HepG2 (cell line): ENCODE measurements around the gene SH3BP5. TPM values are rescaled to one million over a fixed set of nuclear protein-coding genes. Genes with fewer than 3 reads are reported as not detected.

Experiments
- FOXP1 ChIP-seq, 2 experiments: fragments of 450-650 bp in 1 of 2; IDR thresholded peaks; 2 replicates each; pipeline ENCODE4 v1.6.1; 2017 to 2018; ENCODE audit warnings: antibody characterized with exemption in 1 of 2
- MLLT10 ChIP-seq: sonication (generic); formaldehyde crosslinking; IDR thresholded peaks from 2 replicates; pipeline ENCODE4 v1.4.0; 2020; ENCODE audit warnings: missing genetic modification reagents
- MTF1 ChIP-seq: sonication (generic); formaldehyde crosslinking; IDR thresholded peaks from 2 replicates; pipeline ENCODE4 v1.5.0; 2020; ENCODE audit warnings: missing genetic modification reagents
- PCBP1 ChIP-seq: fragments of 200-400 bp; formaldehyde crosslinking; IDR thresholded peaks from 2 replicates; pipeline ENCODE4 v1.6.1; 2017; ENCODE audit warnings: mild to moderate bottlenecking, low read depth, low read length, borderline replicate concordance
- RXRB ChIP-seq: IDR thresholded peaks from 2 replicates; pipeline ENCODE4 v1.6.1; 2016; ENCODE audit warnings: borderline replicate concordance, missing genetic modification reagents, missing compliant biosample characterization
- UBTF ChIP-seq: sonication (generic); formaldehyde crosslinking; IDR thresholded peaks from 2 replicates; pipeline ENCODE4 v1.4.0; 2020; ENCODE audit warnings: mild to moderate bottlenecking, missing genetic modification reagents
- ZBTB44 ChIP-seq: sonication (generic); formaldehyde crosslinking; IDR thresholded peaks from 2 replicates; pipeline ENCODE4 v1.4.0; 2020; ENCODE audit warnings: missing genetic modification reagents
- ZNF547 ChIP-seq: sonication (generic); formaldehyde crosslinking; IDR thresholded peaks from 2 replicates; pipeline ENCODE4 v1.5.1; 2020; ENCODE audit warnings: mild to moderate bottlenecking, missing genetic modification reagents
- ZNF740 ChIP-seq: sonication (generic); formaldehyde crosslinking; IDR thresholded peaks from 2 replicates; pipeline ENCODE4 v1.4.0; 2020; ENCODE audit warnings: missing genetic modification reagents
- polyA plus RNA-seq, 8 experiments: library from polyadenylated mRNA; depleted of rRNA in 3 of 8; stranded (reverse) in 7 of 8; unstranded in 1 of 8; fragments of >200 nt; fragmentation: Illumina TruSeq in 4 of 8; extraction: Trizol in 4 of 8; gene quantifications; 2 replicates each; pipeline versions ENCODE4 v1.2.1 to v1.2.3, GENCODE V29; 2011 to 2016; ENCODE audit warnings: low read depth in 4 of 8, missing spikeins in 1 of 8, mixed read lengths in 1 of 8; ENCODE audit not compliant: insufficient read depth in 1 of 8
- total RNA-seq, 5 experiments: library from RNA; depleted of rRNA; stranded (reverse); fragments of >200 nt; fragmentation: Illumina TruSeq; extraction: Trizol; gene quantifications; 2 replicates each; pipeline ENCODE4 v1.2.3, GENCODE V29; 2016; ENCODE audit warnings: low read depth in 1 of 5
- TF ChIP-seq, protein P1 (sequence below), 2 experiments: sonication (generic) in 1 of 2; formaldehyde crosslinking in 1 of 2; IDR thresholded peaks; 2 replicates each; pipeline versions ENCODE4 v1.4.0 to v1.6.1; 2016 to 2020; ENCODE audit warnings: borderline replicate concordance in 1 of 2, low read depth in 1 of 2, mild to moderate bottlenecking in 1 of 2, missing genetic modification reagents in 1 of 2

The SH3BP5 gene
- total and polyA plus RNA-seq, 2 of the 13 experiments (the other 11 are each of a cell fraction or from before 2014, with no cell fraction given), result 0.09 to 0.16 TPM

DNA sequence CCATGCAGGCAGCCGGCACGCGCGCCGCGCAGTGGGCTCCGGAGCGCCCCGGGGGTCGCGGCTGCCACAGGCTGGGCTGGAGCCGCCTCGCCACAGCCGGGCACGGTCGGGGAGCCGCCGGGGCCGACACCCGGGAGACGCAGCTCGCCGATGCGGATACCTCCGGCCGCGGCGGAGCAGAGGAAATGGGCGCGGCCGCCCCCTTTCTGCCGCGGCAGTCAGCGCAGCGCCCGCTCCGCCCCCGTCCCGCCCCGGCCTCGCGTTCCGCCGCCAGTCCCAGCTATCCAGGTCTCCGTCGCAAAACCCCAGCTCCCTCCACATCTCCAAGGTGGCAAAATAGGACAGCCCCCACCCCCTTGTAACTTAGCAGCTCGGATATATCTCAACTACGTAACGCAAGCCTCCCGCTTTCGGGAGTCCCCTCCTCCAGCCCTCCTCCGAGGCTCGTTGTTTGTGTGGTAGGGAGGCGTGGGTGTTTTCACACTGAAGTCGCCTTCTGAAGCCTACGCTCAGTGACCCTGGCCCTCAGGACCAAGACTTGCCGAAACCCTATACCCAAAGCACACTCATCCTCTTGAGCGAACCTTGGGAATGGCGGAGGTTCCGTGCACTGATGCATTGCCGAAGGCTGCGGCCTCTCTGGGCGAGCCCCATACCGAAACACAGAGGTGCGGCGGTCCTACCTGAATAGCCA, at the start of gene SH3BP5 (continued):
- TF ChIP-seq, protein P1, sequence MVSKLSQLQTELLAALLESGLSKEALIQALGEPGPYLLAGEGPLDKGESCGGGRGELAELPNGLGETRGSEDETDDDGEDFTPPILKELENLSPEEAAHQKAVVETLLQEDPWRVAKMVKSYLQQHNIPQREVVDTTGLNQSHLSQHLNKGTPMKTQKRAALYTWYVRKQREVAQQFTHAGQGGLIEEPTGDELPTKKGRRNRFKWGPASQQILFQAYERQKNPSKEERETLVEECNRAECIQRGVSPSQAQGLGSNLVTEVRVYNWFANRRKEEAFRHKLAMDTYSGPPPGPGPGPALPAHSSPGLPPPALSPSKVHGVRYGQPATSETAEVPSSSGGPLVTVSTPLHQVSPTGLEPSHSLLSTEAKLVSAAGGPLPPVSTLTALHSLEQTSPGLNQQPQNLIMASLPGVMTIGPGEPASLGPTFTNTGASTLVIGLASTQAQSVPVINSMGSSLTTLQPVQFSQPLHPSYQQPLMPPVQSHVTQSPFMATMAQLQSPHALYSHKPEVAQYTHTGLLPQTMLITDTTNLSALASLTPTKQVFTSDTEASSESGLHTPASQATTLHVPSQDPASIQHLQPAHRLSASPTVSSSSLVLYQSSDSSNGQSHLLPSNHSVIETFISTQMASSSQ (IDR thresholded peaks at IDR 0.05; ENCODE audit: low read depth), result no peak
- TF ChIP-seq, protein P1 (CRISPR knock-in tag; IDR thresholded peaks at IDR 0.05; ENCODE audit: borderline replicate concordance), result no peak
- TF ChIP-seq PCBP1 (no peak), MTF1 (no peak), FOXP1 (IDR thresholded peaks at IDR 0.05) (no peak), FOXP1 (CRISPR knock-in tag; IDR thresholded peaks at IDR 0.05) (no peak), MLLT10 (CRISPR knock-in tag) (no peak), ZNF547 (no peak), UBTF (CRISPR knock-in tag) (peak; percentile 85; the same call in 1 of the 2 replicates), ZNF740 (CRISPR knock-in tag) (no peak), RXRB (CRISPR knock-in tag) (no peak), ZBTB44 (CRISPR knock-in tag) (no peak)
